Measurements from ENCODE around the gene PRICKLE1. TPM values are rescaled to one million over a fixed set of nuclear protein-coding genes. Genes with fewer than 3 reads are reported as not detected.

Gene PRICKLE1
- total RNA-seq, 1 donor from 2014 or later, result 9.4 TPM

GRCh38 chr12:42440608-42441007, 148.9 kb downstream of the PRICKLE1 start:
- peak overlapping the region; percentile 12 for H3K27ac Mint-ChIP-seq (ENCODE audit: unreplicated experiment)
- H3K27me3 Mint-ChIP-seq (ENCODE audit: low read depth), result no peaks in the 10 kb centered on the region
- TF ChIP-seq CTCF (conservative IDR thresholded peaks at IDR 0.05), result no peak

GRCh38 chr12:42432517-42433140, 156.9 kb downstream of the PRICKLE1 start:
- Mint-ChIP-seq H3K36me3 (ENCODE audit: low read depth) (peaks cover 19% of the 10 kb centered on the region), H3K4me1 (no peaks in the 10 kb centered on the region), H3K9me3 (no peaks in the 10 kb centered on the region), H3K27ac (ENCODE audit: unreplicated experiment) (no peak overlapping the region), H3K4me3 (no peak overlapping the region), H3K27me3 (ENCODE audit: low read depth) (no peaks in the 10 kb centered on the region)
- no peak for TF ChIP-seq CTCF (conservative IDR thresholded peaks at IDR 0.05)
- DNase-seq (ENCODE audit: low read depth, low spot score), result no peak

More at GRCh38 chr12:42440608-42441007, 148.9 kb downstream of the PRICKLE1 start:
- Mint-ChIP-seq H3K9me3 (peaks cover 8% of the 10 kb centered on the region), H3K36me3 (ENCODE audit: low read depth) (peaks cover 39% of the 10 kb centered on the region), H3K4me3 (no peak overlapping the region), H3K4me1 (peaks cover 4% of the 10 kb centered on the region)
- no peak for DNase-seq (ENCODE audit: low read depth, low spot score)

GRCh38 chr12:42428850-42429249, 160.7 kb downstream of the PRICKLE1 start:
- no peak overlapping the region for H3K4me3 Mint-ChIP-seq
- no peaks in the 10 kb centered on the region for H3K27me3 Mint-ChIP-seq (ENCODE audit: low read depth)
- H3K9me3 Mint-ChIP-seq, result no peaks in the 10 kb centered on the region
- no peak for TF ChIP-seq CTCF (conservative IDR thresholded peaks at IDR 0.05)
- DNase-seq (ENCODE audit: low read depth, low spot score), result no peak
- H3K36me3 Mint-ChIP-seq (ENCODE audit: low read depth), result peaks cover 23% of the 10 kb centered on the region
- H3K4me1 Mint-ChIP-seq, result peaks cover 5% of the 10 kb centered on the region
- no peak overlapping the region for H3K27ac Mint-ChIP-seq (ENCODE audit: unreplicated experiment)

GRCh38 chr12:42426746-42427145, 162.8 kb downstream of the PRICKLE1 start:
- Mint-ChIP-seq H3K27me3 (ENCODE audit: low read depth) (no peaks in the 10 kb centered on the region), H3K9me3 (no peaks in the 10 kb centered on the region), H3K4me1 (peaks cover 5% of the 10 kb centered on the region), H3K4me3 (no peak overlapping the region), H3K36me3 (ENCODE audit: low read depth) (peaks cover 14% of the 10 kb centered on the region), H3K27ac (ENCODE audit: unreplicated experiment) (no peak overlapping the region)
- no peak for TF ChIP-seq CTCF (conservative IDR thresholded peaks at IDR 0.05)
- no peak for DNase-seq (ENCODE audit: low read depth, low spot score)

- Mint-ChIP-seq H3K27me3 (ENCODE audit: low read depth) (no peaks in the 10 kb centered on the region), H3K4me3 (no peak overlapping the region), H3K27ac (ENCODE audit: unreplicated experiment) (peak overlapping the region; percentile 43), H3K36me3 (ENCODE audit: low read depth) (peaks cover 5% of the 10 kb centered on the region), H3K9me3 (no peaks in the 10 kb centered on the region), H3K4me1 (peaks cover 5% of the 10 kb centered on the region)
- DNase-seq (ENCODE audit: low read depth, low spot score), result no peak
- TF ChIP-seq CTCF (conservative IDR thresholded peaks at IDR 0.05), result no peak
Observed at GRCh38 chr12:42422785-42423184, 166.8 kb downstream of the PRICKLE1 start.
